Fibroblast of lung (primary cell): ENCODE data around the gene CDIP1.

Source experiments
- CTCF ChIP-seq, 2 donors: IDR thresholded peaks in 1 of 2; conservative IDR thresholded peaks in 1 of 2; 1 replicate in 1 of 2; 2 replicates in 1 of 2; pipeline ENCODE4 v1.5.1; 2011 to 2012; ENCODE audit warnings: low read length in 2 of 2, control low read depth in 1 of 2, inconsistent platforms in 1 of 2, low read depth in 1 of 2, mild to moderate bottlenecking in 1 of 2
- EZH2 ChIP-seq: IDR thresholded peaks from 2 replicates; pipeline ENCODE4 v1.5.1; 2012; ENCODE audit warnings: low read length, control low read depth, mild to moderate bottlenecking; ENCODE audit errors: missing control alignments

GRCh38 chr16:4583906-4584305, 45.3 kb upstream of the CDIP1 start:
- TF ChIP-seq CTCF (conservative IDR thresholded peaks at IDR 0.05 in 1 of 2, IDR thresholded peaks at IDR 0.05 in 1 of 2; ENCODE audit: low read depth in 1 of 2, low read length in 2 of 2), result no peak
- no peak for TF ChIP-seq EZH2
